Dedifferentiated amniotic fluid mesenchymal stem cell (primary cell): ENCODE data around the gene CYP4F11.
"Not testable (repeated sequence)": the region's sequence is repeated elsewhere in the genome, so short reads cannot be mapped to it uniquely, and the experiment has no call there.

Experiments
- DNase-seq: peaks from one replicate; pipeline ENCODE4 v3.0.0-alpha.2; 2016; ENCODE audit errors: extremely low spot score

Gene CYP4F11

DNA sequence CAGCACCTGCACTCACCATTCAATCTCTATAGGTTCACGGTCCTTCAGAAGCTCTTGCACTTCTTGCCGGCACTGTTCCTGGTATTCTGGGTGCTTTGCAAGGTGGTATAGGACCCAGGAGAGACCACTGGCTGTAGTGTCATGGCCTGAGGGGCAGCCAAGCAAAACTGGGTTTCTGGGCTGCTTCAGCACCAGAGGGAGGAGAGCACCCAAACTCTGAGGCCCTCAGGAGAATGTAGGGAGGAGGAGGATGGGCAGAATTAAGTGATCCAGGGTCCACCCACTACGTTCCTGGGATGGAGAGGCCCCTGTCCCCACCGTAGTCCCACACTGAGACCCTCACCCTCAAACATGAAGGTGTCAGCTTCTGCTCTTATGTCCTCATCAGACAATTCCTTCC lies 12.3 kb downstream of the CYP4F11 start:
- DNase-seq = no peak

DNA sequence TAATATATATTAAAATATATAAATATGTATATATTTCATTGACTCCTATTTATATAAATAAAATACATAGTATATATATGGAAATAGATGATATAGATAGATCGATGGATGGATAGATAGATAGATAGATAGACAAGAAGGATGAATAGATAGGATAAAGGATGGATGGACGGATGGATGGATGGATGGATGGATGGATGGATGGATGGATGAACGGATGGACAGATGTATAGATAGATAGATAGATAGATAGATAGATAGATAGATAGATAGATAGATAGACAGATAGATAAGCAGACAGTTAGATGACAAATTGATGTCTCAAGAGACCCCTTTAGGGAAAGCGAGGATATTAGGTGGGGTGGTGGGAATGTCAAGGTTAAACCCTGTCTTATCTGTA lies 15.1 kb downstream of the CYP4F11 start:
- DNase-seq = no peak

DNA sequence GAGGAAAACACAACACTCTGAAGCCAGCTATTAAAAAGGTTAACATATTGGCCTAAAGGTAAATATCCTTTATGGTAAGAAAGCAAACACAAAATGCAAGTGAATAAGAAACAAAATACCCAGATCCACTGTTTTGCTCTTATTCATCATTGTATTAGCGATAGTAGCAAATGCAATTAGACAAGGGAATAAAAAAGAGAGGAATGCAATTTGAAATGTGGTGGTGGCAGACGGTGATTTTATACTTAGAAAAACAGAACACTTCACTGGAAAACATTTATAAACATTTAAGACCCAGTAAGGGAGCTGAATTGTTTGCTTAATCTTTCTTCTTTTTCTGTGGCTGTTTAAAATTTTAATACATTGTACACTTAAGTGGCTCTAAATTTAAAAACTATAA lies 19.2 kb downstream of the CYP4F11 start:
- no peak for DNase-seq

DNA sequence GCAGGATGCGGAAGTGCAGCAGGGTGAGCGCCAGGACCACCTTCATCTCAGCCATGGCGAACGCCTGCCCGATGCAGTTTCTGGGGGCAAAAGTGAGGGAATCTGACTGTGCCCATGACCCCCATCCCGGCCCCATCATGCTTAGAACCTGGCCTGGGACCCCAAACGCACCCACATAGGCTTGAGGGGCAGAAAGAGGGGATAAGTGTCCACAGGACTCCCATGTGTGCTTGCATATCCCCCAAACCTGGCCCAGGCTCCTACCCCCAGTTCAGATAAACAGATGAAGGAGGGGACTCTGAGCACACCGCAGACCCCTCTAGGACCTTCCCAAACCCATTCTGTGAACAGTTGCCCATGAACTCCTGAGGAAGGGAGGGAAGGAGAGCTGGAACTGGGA lies 20.5 kb downstream of the CYP4F11 start:
- DNase-seq = no peak

DNA sequence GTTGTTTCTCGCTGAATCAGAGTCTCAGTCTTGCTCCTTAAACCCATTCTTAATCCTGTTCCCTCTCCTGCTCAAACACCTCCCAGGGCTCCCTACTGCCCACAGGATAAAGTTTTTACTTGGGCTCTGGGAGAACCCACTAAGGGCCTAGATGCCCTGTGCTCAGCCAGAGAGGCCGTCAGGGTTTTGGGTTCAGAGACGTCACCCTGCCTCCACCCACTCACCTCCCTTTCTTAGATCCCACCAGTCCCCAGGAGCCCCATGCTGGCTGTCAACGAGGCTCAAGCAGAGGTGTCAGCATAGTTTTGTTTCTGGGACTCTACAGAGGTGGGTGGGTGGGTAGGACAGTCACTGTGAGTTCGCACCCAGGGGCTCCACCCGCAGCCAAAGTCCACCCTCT lies 20.9 kb downstream of the CYP4F11 start:
- no peak for DNase-seq

DNA sequence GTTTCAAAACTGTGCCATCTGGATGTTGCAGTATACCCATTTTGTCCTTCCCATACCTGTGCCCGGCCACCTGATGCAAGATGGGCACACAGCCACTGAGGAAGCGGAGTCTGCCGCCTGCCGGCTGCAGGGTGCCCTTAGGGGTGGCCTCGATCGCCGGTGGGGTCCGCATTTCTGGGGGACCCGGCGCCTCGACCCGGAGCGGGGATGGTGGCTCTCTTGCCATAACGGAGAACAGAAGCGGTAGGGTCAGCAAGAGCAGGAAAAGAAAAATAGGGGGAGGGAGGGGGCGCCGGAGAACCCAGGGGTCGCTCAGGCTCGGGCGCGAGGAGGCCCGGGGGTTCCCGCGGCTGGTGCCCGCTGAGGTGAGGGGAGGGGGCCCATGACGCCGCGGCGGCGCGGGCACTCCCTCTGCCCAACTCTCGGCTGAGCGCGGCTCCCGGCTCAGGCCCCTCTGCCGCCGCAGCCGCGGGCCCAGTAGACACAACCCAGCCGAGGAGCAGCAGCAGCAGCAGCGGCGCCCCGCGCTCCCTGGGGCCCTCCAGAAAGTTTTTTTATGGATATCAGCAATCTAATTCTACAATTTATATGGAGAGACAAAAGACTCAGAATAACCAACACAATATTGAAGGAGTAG lies 22.6 kb downstream of the CYP4F11 start:
- no peak for DNase-seq

DNA sequence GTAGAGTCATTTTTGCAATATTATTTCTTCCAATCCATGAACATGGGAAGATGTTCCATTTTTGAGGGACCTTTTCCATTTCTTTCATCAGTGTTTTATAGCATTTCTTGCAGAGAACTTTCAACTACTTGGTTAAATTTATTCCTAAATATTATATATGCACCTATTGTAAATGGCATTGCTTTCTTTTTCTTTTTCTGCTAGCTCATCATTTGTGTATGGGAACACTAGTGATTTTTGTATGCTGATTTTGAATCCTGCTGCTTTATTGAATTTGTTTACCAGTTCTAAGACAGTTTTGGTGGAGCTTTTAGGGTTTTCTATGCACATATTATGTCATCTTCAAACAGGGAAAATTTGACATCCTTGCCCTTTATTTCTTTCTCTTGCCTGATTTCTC lies 29.3 kb downstream of the CYP4F11 start:
- DNase-seq = no peak

DNA sequence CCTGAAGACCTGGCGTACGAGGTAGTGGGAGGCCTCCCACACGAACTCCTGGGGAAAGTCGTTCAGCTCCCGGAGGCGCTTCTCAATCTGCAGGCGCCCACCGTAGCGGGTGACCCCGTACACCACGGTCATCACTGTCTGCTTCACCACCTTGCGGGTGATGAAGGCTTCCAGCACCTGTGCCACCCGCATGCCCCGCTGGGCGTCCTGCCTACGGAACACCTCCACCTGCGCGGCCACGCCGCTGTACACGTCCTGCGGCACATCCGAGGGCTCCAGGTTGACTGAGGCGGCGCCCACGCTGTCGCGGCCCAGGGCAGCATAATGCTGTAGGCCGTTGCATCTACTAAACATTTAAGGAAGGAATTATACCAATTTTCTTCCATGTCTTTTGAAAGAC lies 31.4 kb downstream of the CYP4F11 start:
- not testable (repeated sequence) for DNase-seq

DNA sequence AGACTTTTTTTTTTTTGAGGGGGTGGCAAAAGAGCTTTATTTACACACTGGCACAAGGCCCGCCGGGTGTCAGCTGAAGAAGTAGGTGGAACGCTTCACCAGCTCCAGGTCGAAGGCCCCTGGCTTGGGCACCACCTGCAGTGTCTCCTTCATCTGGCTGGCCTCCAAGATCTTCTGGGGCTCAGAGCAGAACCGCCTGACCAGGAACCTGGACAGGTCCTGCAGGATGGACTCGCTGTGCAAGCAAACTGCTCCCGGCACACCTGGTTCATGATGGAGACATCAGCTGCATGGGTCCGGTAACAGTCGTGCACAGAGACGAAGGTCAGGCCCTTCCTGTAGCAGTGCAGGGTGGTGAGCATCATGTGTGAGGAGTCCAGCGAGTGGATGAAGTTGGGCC lies 32.1 kb downstream of the CYP4F11 start:
- no peak for DNase-seq

DNA sequence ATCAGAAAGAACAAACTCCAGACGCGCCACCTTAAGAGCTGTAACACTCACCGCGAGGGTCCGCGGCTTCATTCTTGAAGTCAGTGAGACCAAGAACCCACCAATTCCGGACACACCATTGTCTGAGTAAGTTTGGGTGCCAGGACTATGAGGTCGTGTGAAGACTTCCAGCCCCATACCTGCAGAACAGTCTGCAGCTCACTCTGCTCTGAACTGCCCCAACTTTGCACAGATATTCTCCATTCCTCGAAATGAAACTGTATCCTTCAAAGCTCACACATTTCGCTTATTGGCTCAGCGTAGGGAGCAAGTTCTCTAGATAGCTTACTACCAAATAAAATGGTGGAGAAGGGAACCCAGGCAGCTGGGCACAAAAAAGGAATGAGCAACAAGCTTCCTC lies 33.8 kb downstream of the CYP4F11 start:
- DNase-seq = no peak

DNA sequence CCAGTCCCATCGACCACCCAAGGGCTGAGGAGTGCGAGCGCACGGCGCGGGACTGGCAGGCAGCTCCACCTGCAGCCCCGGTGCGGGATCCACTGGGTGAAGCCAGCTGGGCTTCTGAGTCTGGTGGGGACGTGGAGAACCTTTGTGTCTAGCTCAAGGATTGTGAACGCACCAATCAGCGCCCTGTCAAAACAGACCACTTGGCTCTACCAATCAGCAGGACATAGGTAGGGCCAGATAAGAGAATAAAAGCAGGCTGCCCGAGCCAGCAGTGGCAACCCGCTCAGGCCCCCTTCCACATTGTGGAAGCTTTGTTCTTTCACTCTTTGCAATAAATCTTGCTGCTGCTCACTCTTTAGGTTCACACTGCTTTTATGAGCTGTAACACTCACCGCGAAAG lies 34.3 kb downstream of the CYP4F11 start:
- not testable (repeated sequence) for DNase-seq

DNA sequence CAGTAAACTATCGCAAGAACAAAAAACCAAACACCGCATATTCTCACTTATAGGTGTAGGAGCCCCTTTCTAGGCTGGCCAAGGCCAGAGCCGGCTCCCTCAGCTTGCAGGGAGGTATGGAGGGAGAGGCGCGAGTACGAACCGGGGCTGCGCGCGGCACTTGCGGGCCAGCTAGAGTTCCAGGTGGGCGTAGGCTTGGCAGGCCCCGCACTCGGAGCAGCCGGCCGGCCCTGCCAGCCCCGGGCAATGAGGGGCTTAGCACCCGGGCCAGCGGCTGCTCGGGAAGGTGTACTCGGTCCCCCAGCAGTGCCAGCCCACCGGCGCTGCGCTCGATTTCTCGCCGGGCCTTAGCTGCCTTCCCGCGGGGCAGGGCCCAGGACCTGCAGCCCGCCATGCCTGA lies 34.8 kb downstream of the CYP4F11 start:
- DNase-seq = not testable (repeated sequence)

DNA sequence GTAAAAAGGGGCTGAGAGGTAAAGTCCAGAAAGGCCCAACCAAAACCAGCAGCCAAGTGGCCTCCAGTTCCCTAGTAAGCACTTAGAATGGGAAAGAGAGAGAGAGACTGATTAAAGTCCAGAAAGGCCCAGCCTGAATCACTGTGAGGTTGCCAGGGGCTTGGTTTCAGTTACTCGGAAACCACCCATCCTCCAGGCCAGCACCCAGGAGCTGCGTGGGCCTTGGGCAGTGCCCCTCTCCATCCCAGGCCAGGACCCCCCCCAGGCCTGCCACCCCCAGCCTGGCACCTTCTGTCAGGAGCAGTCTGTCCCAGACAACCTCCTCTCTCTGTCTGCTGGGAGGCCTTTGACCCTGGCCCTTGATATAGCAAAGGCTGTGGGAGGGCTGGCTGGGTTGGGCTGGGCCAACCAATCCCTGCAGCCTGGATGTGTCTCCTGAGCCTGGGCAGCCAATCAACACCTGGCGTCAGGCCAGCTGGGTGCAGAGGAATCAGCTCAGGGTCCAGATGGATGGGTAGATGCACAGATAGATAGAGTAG lies 36.5 kb downstream of the CYP4F11 start, which contains the start of gene CYP4F2:
CYP4F2 (minus strand) TSS at position 337 of the 539 bp plus-strand sequence. CDS start 463 bp downstream, outside the sequence.
- DNase-seq = no peak

DNA sequence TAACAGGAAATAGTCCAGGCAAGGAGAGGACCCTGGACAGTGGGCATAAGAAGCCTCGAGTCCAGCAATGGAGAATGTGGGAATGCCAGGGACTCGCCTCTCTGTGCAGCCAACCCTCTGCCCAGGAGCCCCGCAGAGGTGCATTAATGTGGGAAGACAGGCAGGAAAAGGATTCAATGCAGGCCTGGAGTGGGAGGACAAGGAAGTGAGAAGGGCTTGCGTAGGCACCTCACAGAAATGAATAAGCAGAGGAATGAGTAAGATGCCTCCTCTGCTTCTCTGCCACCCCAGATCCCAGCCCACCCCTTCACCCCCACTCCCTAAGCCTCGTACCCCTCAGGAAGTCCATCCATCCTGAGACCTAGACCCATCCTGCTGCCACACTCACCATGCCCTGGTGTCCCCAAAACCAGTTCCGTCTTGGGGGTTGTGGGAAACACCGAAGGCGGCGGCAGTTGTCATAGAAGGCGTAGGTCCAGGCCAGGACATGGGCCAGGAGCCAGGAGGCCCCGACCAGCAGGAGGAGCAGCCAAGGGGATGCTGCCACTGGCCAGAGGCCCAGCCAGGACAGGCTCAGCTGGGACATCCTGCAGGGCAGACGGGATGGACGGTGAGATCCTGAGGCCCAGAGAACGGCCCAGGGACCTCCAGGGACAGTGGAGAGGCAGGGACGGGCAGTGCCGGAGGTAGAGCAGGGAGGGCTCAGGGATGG lies 37.1 kb downstream of the CYP4F11 start:
- DNase-seq = no peak

DNA sequence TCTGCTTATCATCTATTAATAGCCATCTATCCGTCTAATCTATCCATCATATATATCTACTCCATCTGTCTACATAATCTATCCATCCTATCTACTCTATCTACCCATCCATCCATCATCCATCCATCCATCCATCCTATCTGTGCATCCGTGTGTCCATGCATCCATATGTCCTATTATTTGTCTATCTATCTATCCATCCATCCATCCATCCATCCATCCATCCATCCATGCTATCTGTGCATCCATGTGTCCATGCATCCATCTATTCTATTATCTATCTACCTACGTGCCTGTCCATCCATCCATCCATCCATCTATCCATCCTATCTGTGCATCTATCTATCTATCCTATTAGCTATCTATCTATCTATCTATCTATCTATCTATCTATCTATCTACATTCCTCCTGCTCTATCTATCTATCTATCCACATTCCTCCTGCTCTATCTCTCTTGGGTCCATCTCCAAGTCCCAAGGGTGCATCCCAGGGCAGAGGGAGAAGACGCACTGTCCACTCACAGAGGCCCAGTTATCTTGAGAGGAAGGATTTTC lies 38.4 kb downstream of the CYP4F11 start:
- no peak for DNase-seq

DNA sequence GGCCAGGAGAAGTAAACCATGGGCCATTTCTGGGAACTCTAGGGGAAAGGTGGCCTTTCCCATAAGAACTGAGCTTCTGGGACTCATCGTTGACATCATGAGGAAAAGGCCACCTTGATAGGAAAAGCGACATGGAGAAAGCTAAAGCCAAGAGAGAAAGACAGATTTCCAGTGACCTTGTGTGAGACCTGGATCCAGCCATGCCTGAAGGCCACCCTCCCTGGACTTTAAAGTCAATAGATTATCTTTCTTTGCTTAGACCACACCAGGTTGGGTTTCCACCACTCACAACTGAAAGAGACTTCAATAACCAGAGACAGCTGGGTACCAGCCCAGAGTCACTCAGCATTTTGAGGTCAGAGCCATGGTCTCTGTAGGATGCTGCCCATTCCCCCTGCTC lies 40.0 kb downstream of the CYP4F11 start:
- DNase-seq = no peak

DNA sequence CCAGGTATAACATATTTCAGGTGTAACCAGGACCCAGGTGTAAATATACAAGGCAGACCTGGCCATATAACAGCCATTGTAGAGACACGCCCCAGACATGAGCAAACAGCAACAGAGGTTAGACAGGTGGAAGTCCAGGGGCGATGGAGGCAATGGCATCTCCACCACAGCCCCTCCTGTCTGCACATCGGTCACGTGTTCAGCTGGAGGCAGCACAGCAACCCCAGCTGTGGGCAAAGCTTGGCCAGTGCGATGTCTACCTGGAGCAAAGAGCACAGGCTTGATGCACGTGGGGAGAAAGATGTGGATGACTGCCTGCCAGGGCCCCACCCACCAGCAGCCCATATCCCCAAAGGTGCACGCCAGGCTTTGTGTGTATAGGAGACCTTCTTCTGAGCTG lies 40.9 kb downstream of the CYP4F11 start:
- DNase-seq = no peak

DNA sequence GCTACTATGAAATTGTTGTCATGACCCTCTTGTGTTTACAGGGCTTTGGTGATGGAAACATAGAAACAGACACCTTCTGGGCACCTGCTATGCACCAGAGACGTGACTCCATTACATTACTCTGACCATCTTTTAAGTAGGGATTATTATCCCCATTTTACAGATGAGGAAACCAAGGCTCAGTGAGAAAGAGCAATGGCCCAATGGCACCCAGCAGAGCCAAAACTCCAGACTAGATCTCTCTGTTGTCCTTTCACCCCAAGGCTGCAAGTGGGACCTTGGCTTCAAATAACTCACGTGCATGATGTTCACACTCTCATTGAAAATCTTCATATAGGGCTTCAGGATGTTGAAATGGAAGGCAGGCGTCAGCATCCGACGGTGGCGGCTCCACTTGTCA lies 42.3 kb downstream of the CYP4F11 start:
- DNase-seq = no peak

DNA sequence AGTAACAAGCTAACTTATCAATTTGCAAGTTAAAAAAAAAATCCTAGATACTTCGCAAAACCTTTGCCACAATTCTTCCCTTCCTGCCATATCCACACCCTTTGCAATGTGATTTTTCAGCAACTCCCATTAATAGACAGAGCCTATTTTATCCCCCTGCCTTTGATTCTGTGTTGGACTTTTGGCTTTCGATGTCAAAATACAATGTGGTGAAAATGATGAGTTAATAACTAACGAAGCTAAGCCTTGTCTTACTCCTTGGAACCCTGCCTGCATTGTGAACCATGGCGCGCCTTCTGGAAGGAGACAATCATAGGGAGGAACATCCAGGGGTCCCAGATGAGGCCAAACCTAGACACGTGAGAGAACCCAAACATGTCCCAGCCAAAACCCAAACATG lies 42.9 kb downstream of the CYP4F11 start:
- DNase-seq = no peak

DNA sequence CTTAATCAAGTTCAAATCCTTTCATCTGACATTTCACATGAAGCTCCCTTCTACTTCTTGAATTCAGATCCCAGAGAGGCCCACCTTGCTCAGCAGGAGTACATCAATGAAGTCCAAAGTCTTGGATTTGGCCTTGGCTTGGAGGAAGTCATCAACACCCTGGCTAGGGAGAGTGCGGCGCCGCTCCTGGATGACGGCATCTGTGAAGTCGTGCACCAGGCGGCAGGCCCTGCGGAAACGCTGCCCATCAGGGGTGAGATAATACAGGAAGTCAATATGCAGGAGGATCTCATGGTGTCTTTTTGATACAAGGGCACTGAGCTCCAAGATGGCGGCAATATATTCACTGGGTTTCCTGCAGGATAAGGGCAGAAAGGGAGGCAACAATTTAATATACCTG lies 45.0 kb downstream of the CYP4F11 start:
- not testable (repeated sequence) for DNase-seq

DNA sequence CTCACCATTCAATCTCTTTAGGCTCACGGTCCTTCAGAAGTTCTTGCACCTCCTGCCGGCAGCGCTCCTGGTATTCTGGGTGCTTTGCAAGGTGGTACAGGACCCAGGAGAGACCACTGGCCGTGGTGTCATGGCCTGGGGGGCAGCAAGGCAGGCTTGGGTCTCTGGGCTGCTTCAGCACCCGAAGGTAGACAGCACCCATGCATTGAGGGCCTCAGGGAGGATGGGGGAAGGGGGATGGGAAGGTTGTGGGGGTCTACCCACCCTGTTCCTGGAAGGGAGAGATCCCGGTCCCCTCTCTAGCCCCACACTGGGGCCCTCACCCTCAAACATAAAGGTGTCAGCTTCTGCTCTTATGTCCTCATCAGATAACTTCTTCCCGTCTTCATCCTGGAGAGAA lies 48.4 kb downstream of the CYP4F11 start:
- DNase-seq = no peak

DNA sequence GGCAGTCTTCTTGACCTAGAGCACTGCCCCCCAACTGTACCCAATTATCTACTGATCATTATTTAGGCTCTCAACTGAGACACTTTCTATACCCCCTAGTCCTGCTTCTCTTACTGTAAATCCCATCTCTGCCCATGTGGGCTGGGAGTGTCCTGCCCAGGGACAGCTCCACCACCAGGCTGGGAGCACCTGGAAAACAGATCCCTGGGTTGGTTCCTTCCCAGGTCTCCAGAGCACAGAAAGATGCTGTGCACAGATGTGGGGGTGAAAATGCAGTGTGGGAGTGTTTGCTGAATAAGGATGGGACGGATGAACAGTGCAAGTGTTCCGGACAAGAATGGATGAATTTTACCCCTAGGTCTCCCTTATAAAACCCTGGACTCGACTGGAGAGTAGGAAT lies 49.2 kb downstream of the CYP4F11 start:
- no peak for DNase-seq

DNA sequence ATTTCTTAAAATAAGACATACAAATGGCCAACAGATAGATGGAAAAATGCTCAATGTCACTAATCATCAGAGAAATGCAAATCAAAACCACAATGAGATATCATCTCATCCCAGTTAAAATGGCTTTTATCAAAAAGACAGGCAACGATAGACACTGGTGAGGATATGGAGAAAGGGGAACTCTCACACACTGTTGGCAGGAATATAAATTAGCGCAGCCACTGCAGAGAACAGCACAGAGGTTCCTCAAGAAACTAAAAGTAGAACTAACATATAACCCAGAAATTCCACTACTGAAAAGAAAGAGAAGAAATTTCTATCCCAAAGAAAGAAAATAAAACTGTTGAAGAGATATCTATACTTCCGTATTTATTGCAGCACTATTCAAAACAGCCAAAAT lies 51.0 kb downstream of the CYP4F11 start:
- not testable (repeated sequence) for DNase-seq
